ENCODE data around the gene ANKRD36. TPM values are rescaled to one million over a fixed set of nuclear protein-coding genes. Genes with fewer than 3 reads are reported as not detected.

The ANKRD36 gene
- total RNA-seq (2022; extraction: Qiagen RNA extraction; ENCODE audit: low read depth), result 2.4 to 6.5 TPM (median 6.0 TPM) in 5 replicates

DNA sequence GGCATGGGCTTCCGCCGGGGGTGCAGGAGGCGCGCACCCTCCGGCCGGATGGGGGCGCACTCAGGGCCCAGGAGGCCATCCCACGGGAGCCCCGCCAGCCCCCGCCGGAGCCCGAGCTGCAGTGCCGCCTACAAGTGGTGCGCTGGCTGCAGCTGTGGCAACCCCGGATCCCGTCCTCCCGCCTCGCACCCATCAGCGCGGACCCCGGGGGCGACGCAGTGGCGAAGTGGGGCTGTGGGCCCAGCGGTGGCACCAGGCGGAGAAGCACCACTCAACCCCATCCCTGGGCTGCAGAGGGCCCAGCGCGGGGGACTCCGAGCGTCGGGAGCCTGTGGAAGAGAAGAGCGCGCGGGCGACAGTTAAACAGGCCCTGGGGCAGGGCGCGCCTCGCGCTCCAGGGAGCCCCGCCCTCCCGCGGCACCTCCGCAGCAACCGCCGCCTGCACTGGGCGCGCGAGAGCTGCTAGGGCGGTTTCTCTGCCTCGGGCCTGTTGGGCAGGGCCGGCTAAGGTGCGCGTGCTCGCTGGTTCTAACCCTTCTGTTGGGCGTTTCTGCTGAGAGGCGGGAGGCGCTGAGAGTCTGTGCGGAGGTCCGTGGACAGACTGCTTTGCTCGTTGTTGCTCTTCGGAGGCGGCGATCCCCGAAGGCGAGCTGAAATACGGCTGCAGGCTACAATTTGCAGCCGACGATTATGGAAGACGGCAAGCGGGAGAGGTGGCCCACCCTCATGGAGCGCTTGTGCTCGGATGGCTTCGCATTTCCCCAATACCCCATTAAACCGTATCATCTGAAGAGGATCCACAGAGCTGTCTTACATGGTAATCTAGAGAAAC is at the start of gene ANKRD36:
ANKRD36 (plus strand) TSS at position 104 of the 832 bp plus-strand sequence; CDS start at position 691, 587 bp downstream.

DNA sequence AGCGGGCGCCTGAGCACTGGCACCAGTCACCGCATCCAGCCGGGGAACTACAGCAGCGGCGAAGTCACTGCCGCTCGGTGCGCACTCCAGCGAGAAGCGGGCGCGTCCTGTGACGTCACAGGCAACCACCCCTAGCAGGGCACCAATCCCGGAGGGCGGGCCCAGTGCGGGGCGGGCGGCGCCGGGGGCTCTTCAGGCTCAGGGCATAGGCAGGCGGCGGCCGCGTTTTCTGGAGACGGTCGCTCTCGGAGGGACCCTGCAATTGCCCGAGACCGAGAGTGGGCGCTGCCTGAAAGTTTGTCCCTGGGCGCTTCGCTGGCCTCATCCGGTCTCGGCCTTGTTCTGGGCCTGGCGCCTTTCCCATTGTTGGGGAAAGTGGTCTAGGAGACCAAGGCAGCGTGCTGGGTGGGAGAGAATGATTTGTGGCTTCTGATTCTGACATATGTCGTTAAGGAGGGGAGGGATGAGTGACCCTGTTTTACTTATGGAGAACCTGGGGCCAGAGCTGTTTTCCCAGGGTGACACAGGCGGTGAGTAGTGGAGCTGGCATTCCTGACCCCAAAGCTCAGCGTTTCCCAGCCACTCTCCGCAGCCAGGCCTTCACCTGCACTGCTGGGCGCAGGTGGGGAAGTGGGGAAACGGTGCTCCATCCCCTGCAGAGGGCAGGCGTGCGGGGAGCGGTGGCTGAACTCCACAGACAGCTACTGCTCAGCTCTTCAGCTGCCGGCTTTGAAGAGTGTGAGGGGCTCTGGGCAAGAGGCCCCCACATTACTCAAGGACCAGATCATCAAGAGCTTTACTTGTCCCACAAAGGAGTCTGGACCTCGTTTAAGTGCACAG is 18.0 kb upstream of the ANKRD36 start, which contains the start of gene FAHD2B:
FAHD2B (minus strand) TSS at position 111 of the 840 bp plus-strand sequence. CDS start 3,176 bp downstream, outside the sequence.

Other genes with a start within 250 kb of the ANKRD36 start
- gene SEMA4C, start 243.1 kb upstream of the ANKRD36 start, total RNA-seq (2022; extraction: Qiagen RNA extraction; ENCODE audit: low read depth), result 15.2 to 22.7 TPM (median 21.1 TPM) in 5 replicates
- not detected in 5 replicates for gene FAM178B, start 126.6 kb upstream of the ANKRD36 start, total RNA-seq (2022; extraction: Qiagen RNA extraction; ENCODE audit: low read depth)
- 10.6 to 13.2 TPM (median 11.5 TPM) in 5 replicates for gene FAHD2B, start 18.3 kb upstream of the ANKRD36 start, total RNA-seq (2022; extraction: Qiagen RNA extraction; ENCODE audit: low read depth)

Data from A549 treated with RU486 at 1 μM for 4 hours (cell line).